ENCODE measurements around the gene ANO1. TPM values are rescaled to one million over a fixed set of nuclear protein-coding genes. Genes with fewer than 3 reads are reported as not detected.

Gene ANO1
- polyA plus RNA-seq, 3 donors, result not detected

GRCh38 chr11:70144262-70144661 lies 66.1 kb downstream of the ANO1 start:
- Mint-ChIP-seq H3K9me3 (peaks cover 0 to 3% (median 0%) of the 10 kb centered on the region in 7 donors), H3K27me3 (ENCODE audit: low read depth in 3 of 3) (peaks cover 29 to 59% (median 42%) of the 10 kb centered on the region in 3 donors), H3K4me1 (no peaks in the 10 kb centered on the region), H3K36me3 (no peaks in the 10 kb centered on the region), H3K4me3 (no peak overlapping the region), H3K27ac (no peak overlapping the region)
- no peaks in the 10 kb centered on the region for H3K36me3 ChIP-seq (replicated peaks in 1 of 2; ENCODE audit: control insufficient read depth in 1 of 2, insufficient read depth in 2 of 2, low read length in 2 of 2)
- H3K4me1 ChIP-seq (ENCODE audit: control insufficient read depth in 1 of 2, insufficient read depth in 2 of 2, low read length in 2 of 2), result no peaks in the 10 kb centered on the region
- H3K9ac ChIP-seq (ENCODE audit: insufficient read depth, low read length, poor library complexity, severe bottlenecking), result no peak overlapping the region
- H3K4me2 ChIP-seq (replicated peaks; ENCODE audit: extremely low read depth, low read length, poor library complexity, severe bottlenecking), result no peak overlapping the region
- no peak overlapping the region for H3K4me3 ChIP-seq (replicated peaks in 1 of 3; ENCODE audit: low read depth in 2 of 3, low read length in 3 of 3)
- peaks cover 0 to 4% of the 10 kb centered on the region in 2 donors for H3K9me3 ChIP-seq (replicated peaks in 1 of 2; ENCODE audit: control insufficient read depth in 1 of 2, insufficient read depth in 1 of 2, low read length in 2 of 2)
- H3K27me3 ChIP-seq (ENCODE audit: control insufficient read depth in 2 of 2, insufficient read depth in 2 of 2, low read length in 2 of 2), result peaks cover 13 to 31% of the 10 kb centered on the region in 2 donors
- no peak for DNase-seq
- no peaks in the 10 kb centered on the region for H3K79me2 ChIP-seq (ENCODE audit: insufficient read depth, low read length)
- 93% methylated on average over 8 of the region's 10 CpGs for WGBS (ENCODE audit: insufficient coverage)
- intact Hi-C loops (cut with micrococcal nuclease), result no loop called here
- no peaks in the 10 kb centered on the region for H4K20me1 ChIP-seq (ENCODE audit: insufficient read depth, low read length)
- no peak overlapping the region for H3K27ac ChIP-seq (ENCODE audit: low read depth in 1 of 2, low read length in 2 of 2)
- no peak for TF ChIP-seq CTCF (IDR thresholded peaks at IDR 0.05)
- H2AFZ ChIP-seq (ENCODE audit: insufficient read depth, low read depth, low read length, poor library complexity, severe bottlenecking), result no peak overlapping the region

- DNase-seq, result no peak
- peaks cover 0 to 4% of the 10 kb centered on the region in 2 donors for H3K9me3 ChIP-seq (replicated peaks in 1 of 2; ENCODE audit: control insufficient read depth in 1 of 2, insufficient read depth in 1 of 2, low read length in 2 of 2)
- no peaks in the 10 kb centered on the region for H3K79me2 ChIP-seq (ENCODE audit: insufficient read depth, low read length)
- WGBS (ENCODE audit: insufficient coverage), result 76% methylated on average over 5 of the region's 6 CpGs
- H4K20me1 ChIP-seq (ENCODE audit: insufficient read depth, low read length), result no peaks in the 10 kb centered on the region
- Mint-ChIP-seq H3K27ac (no peak overlapping the region), H3K9me3 (peaks cover 0 to 3% (median 0%) of the 10 kb centered on the region in 7 donors), H3K27me3 (ENCODE audit: low read depth in 3 of 3) (peaks cover 30 to 57% (median 38%) of the 10 kb centered on the region in 3 donors), H3K36me3 (no peaks in the 10 kb centered on the region), H3K4me3 (no peak overlapping the region), H3K4me1 (no peaks in the 10 kb centered on the region)
- peaks cover 13 to 31% of the 10 kb centered on the region in 2 donors for H3K27me3 ChIP-seq (ENCODE audit: control insufficient read depth in 2 of 2, insufficient read depth in 2 of 2, low read length in 2 of 2)
- intact Hi-C loops (cut with micrococcal nuclease), result no loop called here
- H3K4me1 ChIP-seq (ENCODE audit: control insufficient read depth in 1 of 2, insufficient read depth in 2 of 2, low read length in 2 of 2), result no peaks in the 10 kb centered on the region
- H3K4me3 ChIP-seq (replicated peaks in 1 of 3; ENCODE audit: low read depth in 2 of 3, low read length in 3 of 3), result no peak overlapping the region
- no peak overlapping the region for H2AFZ ChIP-seq (ENCODE audit: insufficient read depth, low read depth, low read length, poor library complexity, severe bottlenecking)
- no peak for TF ChIP-seq CTCF (IDR thresholded peaks at IDR 0.05)
- H3K9ac ChIP-seq (ENCODE audit: insufficient read depth, low read length, poor library complexity, severe bottlenecking), result no peak overlapping the region
- no peak overlapping the region for H3K27ac ChIP-seq (ENCODE audit: low read depth in 1 of 2, low read length in 2 of 2)
- H3K36me3 ChIP-seq (replicated peaks in 1 of 2; ENCODE audit: control insufficient read depth in 1 of 2, insufficient read depth in 2 of 2, low read length in 2 of 2), result no peaks in the 10 kb centered on the region
- H3K4me2 ChIP-seq (replicated peaks; ENCODE audit: extremely low read depth, low read length, poor library complexity, severe bottlenecking), result no peak overlapping the region
These were observed 67.0 kb downstream of the ANO1 start for GRCh38 chr11:70145071-70145470.
